ENCODE measurements around the gene PPP1R17. TPM values are rescaled to one million over a fixed set of nuclear protein-coding genes. Genes with fewer than 3 reads are reported as not detected.

Gene PPP1R17
- total RNA-seq, result not detected

DNA sequence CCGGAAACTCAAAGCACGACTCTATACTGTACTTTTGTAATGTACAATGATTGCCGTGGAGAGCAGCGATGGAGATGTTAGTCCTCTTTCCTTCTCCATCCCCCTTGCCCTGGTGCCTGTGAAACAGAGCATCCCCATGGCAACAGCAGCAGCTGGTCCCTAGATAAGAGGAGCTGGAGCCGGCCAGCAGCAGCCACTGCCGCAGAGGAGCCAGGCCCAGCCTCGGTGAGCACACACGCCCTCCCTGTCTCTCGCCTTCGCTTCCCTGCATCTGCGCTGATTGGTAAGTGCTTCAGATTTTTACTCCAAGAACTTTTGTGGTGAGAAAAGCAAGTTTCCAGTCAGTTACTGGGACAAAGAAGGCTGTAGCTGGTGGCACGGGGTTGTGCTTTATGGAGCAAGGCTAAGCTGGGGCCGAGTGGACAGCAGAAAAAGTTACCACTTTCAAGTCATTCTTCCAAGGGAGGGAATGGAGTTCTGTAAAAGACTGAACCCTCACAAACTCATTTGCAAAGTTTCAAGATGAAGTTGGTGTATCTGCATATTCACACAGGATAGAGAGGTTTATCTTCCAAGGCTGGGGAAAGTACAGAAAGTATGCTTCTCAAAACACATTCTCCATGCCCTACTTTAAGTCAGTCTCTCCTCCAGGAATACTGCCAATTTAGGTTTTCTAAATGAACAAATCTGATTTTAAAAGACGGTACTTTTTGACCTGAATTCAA lies at the start of gene PPP1R17:
Gene PPP1R17 (plus strand): TSS at position 192 of the 725 bp plus-strand sequence. CDS start 5,227 bp downstream, outside the sequence.
- no peaks in the 10 kb centered on the region for H3K36me3 Mint-ChIP-seq
- H3K4me1 Mint-ChIP-seq, result no peaks in the 10 kb centered on the region
- ATAC-seq, result no peak
- H3K27me3 Mint-ChIP-seq, result no peaks in the 10 kb centered on the region
- no peak within 1 kb of the TSS for H3K27ac Mint-ChIP-seq
- H3K9me3 Mint-ChIP-seq (ENCODE audit: low read depth), result no peaks in the 10 kb centered on the region
- DNase-seq, result no peak
- no peak within 1 kb of the TSS for H3K4me3 Mint-ChIP-seq
- CTCF ChIA-PET, result interaction anchor here (1.0 kb wide), 1 partner anchor 10 kb away, joined by 3 read pairs; no protein-coding TSS in a partner anchor

DNA sequence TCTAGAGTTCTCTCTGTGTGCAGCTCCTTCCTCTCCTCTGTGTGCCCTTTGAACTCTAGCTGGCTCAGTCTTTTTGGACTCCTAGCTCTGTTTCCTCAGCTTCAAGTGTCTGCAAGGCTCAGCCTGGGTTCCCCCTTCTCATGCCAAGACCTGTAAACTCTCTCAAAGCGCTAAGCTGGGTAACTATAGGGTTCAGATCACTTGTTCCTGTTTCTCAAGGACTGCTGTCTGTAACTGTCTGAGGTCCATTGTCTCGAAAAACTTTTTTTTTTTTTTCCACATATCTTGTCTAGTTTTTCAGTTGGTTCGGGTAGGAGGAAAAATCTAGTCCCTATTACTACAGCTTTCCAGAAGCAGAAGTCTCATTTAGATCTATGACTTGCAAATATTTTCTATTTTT lies 46.6 kb upstream of the PPP1R17 start:
- Mint-ChIP-seq H3K9me3 (ENCODE audit: low read depth) (no peaks in the 10 kb centered on the region), H3K36me3 (no peaks in the 10 kb centered on the region), H3K4me3 (no peak overlapping the region), H3K27ac (no peak overlapping the region), H3K27me3 (no peaks in the 10 kb centered on the region), H3K4me1 (no peaks in the 10 kb centered on the region)
- no peak for DNase-seq
- no peak for ATAC-seq
- CTCF ChIA-PET, result no interaction called here

DNA sequence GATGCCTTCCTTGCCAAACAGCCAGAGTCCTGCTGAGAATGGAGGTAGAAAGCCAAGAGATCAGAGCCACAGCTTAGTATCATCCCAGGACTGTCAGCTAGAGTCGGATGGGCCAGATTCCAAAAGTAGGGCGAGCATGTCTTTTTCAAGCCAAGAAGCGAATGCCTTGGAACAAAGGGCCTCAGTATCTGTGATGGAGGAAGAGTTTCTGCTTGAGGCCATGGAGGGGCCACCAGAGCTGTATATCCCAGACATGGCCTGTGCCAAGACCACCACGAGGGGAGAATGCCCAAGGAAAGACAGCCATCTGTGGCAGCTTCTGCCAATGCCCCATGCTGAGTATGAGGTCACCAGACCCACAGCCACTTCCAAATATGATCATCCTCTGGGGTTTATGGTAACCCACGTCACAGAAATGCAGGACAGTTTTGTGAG lies 44.3 kb upstream of the PPP1R17 start:
- Mint-ChIP-seq H3K4me1 (no peaks in the 10 kb centered on the region), H3K4me3 (no peak overlapping the region), H3K36me3 (no peaks in the 10 kb centered on the region), H3K9me3 (ENCODE audit: low read depth) (peaks cover 2% of the 10 kb centered on the region), H3K27ac (no peak overlapping the region), H3K27me3 (no peaks in the 10 kb centered on the region)
- DNase-seq (no peak), ATAC-seq (no peak)
- CTCF ChIA-PET, result no interaction called here

DNA sequence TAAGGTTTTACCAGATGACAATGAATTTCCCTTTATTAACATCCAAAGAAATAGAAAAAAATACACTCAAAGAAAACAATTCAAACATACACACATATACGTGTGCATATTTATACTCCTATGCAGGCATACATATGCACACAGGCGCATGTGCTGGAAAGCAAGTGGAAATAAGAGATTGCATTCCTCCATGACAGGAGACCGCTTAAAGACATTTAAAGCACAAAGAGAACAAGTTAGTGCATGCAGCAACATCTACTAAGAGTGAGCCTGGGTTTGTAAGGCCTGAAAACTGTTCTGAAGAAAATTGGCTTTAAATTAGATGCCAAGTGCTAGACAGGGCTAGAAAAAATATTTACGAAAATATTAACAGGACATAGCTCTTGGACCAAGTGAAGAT lies 40.1 kb upstream of the PPP1R17 start:
- Mint-ChIP-seq H3K36me3 (no peaks in the 10 kb centered on the region), H3K27me3 (no peaks in the 10 kb centered on the region), H3K9me3 (ENCODE audit: low read depth) (peaks cover 2% of the 10 kb centered on the region), H3K4me1 (no peaks in the 10 kb centered on the region), H3K27ac (no peak overlapping the region), H3K4me3 (no peak overlapping the region)
- ATAC-seq (no peak), DNase-seq (no peak)
- CTCF ChIA-PET, result no interaction called here

DNA sequence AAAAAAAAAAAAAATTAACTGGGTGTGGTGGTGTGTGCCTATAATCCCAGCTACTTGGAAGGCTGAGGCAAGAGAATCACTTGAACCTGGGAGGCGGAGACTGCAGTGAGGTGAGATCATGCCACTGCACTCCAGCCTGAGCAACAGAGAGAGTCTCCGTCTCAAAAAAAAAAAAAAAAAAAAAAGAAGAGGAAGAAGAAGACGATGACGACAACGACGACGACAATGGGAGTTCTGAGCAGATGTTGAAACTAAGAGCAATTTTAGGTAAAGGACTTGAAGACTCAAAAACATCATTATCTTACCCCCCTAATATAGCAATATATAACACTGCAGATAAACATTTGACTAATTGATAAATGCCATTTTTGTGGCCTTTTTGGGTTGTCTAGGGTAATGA lies 39.5 kb upstream of the PPP1R17 start:
- peaks cover 2% of the 10 kb centered on the region for H3K9me3 Mint-ChIP-seq (ENCODE audit: low read depth)
- H3K36me3 Mint-ChIP-seq, result no peaks in the 10 kb centered on the region
- H3K27ac Mint-ChIP-seq, result no peak overlapping the region
- no peaks in the 10 kb centered on the region for H3K27me3 Mint-ChIP-seq
- CTCF ChIA-PET, result no interaction called here
- no peaks in the 10 kb centered on the region for H3K4me1 Mint-ChIP-seq
- DNase-seq (no peak), ATAC-seq (no peak)
- no peak overlapping the region for H3K4me3 Mint-ChIP-seq

DNA sequence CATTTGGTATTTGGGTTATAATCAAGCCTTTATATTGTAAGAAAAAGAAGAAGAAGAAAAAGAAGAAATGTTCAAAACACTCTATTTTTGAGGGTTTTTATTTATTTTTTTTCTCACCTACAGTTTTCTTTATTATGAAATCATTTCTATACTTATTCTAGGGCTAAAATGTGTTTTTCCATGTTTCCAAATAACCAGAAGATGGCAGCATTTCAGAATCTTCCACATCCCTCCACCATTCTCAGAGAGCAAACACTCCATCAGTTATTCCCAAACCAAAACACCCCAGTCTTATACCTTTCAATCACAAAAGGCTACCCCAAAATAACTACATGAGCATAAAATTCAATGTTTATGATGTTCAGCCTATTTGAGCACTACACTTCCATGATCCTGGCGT lies 38.7 kb upstream of the PPP1R17 start:
- Mint-ChIP-seq H3K27ac (no peak overlapping the region), H3K4me1 (no peaks in the 10 kb centered on the region), H3K36me3 (no peaks in the 10 kb centered on the region), H3K4me3 (no peak overlapping the region), H3K9me3 (ENCODE audit: low read depth) (peaks cover 2% of the 10 kb centered on the region), H3K27me3 (no peaks in the 10 kb centered on the region)
- DNase-seq (no peak), ATAC-seq (no peak)
- CTCF ChIA-PET, result no interaction called here

DNA sequence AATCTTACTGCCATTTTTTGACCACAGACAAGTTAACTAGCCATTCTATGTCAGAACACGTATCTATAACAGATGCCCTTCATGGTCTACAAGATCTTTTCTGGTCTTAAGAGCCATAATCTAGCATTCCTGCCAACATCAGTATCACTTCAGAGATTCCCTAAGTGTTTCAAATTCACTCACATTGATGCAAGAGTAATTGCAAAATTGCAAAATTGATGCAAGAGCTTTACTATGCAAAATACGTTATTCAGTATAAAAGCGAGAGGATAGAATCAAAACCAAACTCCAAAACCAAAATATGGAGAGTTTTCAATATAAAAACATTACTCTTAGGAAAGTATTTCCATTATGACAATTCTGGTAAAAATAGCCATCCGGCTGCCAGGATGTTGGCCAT lies 38.1 kb upstream of the PPP1R17 start:
- Mint-ChIP-seq H3K36me3 (no peaks in the 10 kb centered on the region), H3K27ac (no peak overlapping the region), H3K9me3 (ENCODE audit: low read depth) (peaks cover 2% of the 10 kb centered on the region), H3K27me3 (no peaks in the 10 kb centered on the region), H3K4me1 (no peaks in the 10 kb centered on the region), H3K4me3 (no peak overlapping the region)
- no peak for DNase-seq
- ATAC-seq, result no peak
- CTCF ChIA-PET, result no interaction called here

DNA sequence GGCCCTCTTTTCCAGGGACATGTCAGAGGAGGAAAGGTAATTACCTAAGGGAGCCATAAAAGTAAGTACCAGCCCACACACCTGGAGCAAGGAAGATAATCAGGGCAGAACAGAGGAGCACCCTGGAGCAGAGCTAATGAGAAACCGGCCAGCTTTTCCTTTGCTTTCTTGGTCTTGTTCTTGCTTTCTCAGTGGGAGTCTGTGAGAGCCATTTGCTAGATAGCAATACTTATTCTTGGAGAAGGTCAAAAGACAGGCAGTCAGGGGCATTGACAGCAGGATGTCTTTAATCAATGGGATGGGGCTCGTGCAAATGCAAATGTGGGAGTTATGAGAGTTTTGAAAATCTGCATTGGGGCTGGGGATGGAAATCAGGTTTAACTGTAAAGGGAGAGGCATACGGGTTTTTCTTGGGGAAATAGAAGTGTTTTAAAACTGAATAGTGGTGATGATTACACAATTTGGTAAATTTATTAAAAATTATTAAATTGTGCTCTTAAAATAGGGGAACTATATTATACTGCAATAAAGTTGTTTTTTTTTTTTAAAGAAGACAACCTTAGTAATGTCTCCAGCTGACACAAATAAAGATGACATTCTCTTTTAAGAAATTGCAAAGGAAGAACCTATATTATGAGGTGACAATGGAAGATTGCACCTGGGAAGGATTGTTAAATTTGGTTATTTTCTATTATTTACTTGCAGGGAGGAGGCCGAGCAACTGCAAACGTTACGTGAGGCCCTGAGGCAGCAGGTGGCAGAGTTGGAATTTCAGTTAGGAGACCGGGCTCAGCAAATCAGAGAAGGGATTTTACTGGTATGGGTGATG lies 35.6 kb upstream of the PPP1R17 start:
- H3K36me3 Mint-ChIP-seq, result no peaks in the 10 kb centered on the region
- H3K9me3 Mint-ChIP-seq (ENCODE audit: low read depth), result peaks cover 2% of the 10 kb centered on the region
- DNase-seq, result no peak
- H3K4me3 Mint-ChIP-seq, result no peak overlapping the region
- no peak overlapping the region for H3K27ac Mint-ChIP-seq
- H3K4me1 Mint-ChIP-seq, result no peaks in the 10 kb centered on the region
- no peak for ATAC-seq
- CTCF ChIA-PET, result no interaction called here
- no peaks in the 10 kb centered on the region for H3K27me3 Mint-ChIP-seq

DNA sequence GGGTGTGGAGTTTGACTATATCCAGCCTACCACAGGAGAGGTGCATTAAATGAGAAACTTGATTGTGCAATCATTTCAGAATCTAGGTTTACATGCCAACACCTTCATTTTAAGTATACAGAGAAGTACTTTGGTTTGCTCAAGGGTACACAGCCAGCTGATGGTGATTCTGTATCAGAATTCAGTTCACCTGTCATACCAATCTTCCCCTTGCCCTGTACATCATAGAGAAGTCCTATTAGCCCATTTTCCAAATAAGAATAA lies 35.0 kb upstream of the PPP1R17 start:
- no peaks in the 10 kb centered on the region for H3K4me1 Mint-ChIP-seq
- ATAC-seq, result no peak
- CTCF ChIA-PET, result no interaction called here

DNA sequence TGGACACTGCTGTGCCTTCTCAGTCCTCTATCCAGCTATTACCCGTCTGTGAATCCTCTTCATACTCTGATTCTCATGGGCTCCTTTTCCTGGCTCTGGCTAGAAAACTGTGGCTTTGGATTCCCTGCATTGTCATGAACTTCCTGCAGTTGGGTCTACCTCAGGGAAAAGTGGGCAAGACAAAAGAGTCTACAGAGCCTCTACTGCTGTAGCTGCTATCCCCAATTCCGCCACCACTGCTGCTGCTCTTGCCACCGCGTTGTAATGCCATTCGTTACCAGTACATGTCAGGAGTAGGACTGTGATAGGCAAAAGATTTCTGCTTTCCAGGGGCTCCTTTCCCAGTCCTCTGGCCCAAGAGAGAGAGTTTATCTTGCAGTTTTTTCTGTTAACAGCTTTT lies 23.9 kb upstream of the PPP1R17 start:
- CTCF ChIA-PET, result no interaction called here
- no peaks in the 10 kb centered on the region for H3K4me1 Mint-ChIP-seq
- DNase-seq, result no peak
- no peaks in the 10 kb centered on the region for H3K36me3 Mint-ChIP-seq
- peaks cover 8% of the 10 kb centered on the region for H3K9me3 Mint-ChIP-seq (ENCODE audit: low read depth)
- no peak overlapping the region for H3K27ac Mint-ChIP-seq
- ATAC-seq, result no peak
- no peak overlapping the region for H3K4me3 Mint-ChIP-seq
- H3K27me3 Mint-ChIP-seq, result no peaks in the 10 kb centered on the region

More for the DNA sequence above, 35.0 kb upstream of the PPP1R17 start:
- Mint-ChIP-seq H3K4me3 (no peak overlapping the region), H3K36me3 (no peaks in the 10 kb centered on the region), H3K27ac (no peak overlapping the region), H3K27me3 (no peaks in the 10 kb centered on the region), H3K9me3 (ENCODE audit: low read depth) (no peaks in the 10 kb centered on the region)
- no peak for DNase-seq

DNA sequence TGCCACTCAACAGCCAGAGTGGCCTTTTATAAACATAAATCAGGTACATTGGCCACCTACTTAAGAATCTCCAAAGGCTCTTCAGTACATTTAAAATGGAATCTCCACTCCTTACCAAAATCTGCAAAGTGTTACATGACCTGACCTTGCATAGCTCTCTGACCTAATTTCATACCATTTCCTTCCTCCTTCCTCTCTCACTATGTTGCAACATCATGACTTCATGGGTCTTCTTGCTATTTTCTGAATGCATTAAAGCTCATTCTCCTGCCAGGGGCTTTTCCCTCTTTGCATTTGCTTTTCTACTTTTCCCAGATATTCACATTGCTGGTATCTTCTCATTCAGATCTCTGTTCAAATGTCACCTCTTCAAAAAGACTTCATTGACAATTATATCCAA lies 22.1 kb upstream of the PPP1R17 start:
- CTCF ChIA-PET, result no interaction called here
- Mint-ChIP-seq H3K36me3 (no peaks in the 10 kb centered on the region), H3K4me3 (no peak overlapping the region), H3K4me1 (no peaks in the 10 kb centered on the region), H3K9me3 (ENCODE audit: low read depth) (peaks cover 7% of the 10 kb centered on the region), H3K27me3 (no peaks in the 10 kb centered on the region), H3K27ac (no peak overlapping the region)
- DNase-seq (no peak), ATAC-seq (no peak)

DNA sequence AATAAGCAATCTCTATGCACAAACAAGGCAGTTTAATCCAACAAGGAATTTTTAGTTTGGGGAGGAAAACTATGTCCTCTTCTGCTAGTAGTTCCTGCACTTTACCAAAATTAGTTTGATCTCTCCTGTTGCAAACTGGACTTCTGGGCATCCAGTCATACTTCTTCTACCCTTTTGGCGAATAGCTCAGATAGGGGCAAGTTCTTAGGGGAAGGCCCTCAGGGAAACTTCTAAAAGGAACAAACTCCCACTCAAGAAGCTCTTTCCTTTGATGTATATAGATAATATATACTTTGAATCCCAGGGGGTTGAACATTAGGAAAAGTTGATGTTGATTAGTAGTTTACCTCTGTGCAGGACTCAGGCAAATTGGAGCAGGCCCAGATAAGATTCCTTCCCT lies 21.5 kb upstream of the PPP1R17 start:
- H3K9me3 Mint-ChIP-seq (ENCODE audit: low read depth), result peaks cover 6% of the 10 kb centered on the region
- H3K27me3 Mint-ChIP-seq, result no peaks in the 10 kb centered on the region
- DNase-seq, result no peak
- ATAC-seq, result no peak
- no peaks in the 10 kb centered on the region for H3K36me3 Mint-ChIP-seq
- CTCF ChIA-PET, result no interaction called here
- H3K27ac Mint-ChIP-seq, result no peak overlapping the region
- H3K4me3 Mint-ChIP-seq, result no peak overlapping the region
- H3K4me1 Mint-ChIP-seq, result no peaks in the 10 kb centered on the region

DNA sequence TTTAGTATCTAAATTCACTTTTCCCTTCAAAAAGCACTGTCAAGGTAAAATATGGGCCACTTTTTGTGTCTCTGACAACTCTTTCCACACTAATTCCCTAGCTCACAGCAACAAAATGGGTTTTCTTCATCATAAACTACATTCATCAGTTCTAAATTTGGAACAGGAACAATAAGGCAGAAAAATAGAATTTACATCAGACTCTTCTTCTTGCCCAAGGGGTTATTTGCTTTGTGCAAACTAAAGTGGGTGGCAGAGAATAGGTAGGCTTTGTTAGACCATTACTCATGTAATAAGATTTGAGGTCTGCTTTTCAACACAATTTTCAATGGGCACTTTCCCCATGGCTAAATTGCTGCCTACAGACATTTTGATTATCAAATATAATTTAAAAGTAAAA lies 17.6 kb upstream of the PPP1R17 start:
- H3K36me3 Mint-ChIP-seq, result no peaks in the 10 kb centered on the region
- H3K4me1 Mint-ChIP-seq, result no peaks in the 10 kb centered on the region
- no peaks in the 10 kb centered on the region for H3K9me3 Mint-ChIP-seq (ENCODE audit: low read depth)
- no peaks in the 10 kb centered on the region for H3K27me3 Mint-ChIP-seq
- ATAC-seq (no peak), DNase-seq (no peak)
- CTCF ChIA-PET, result no interaction called here
- no peak overlapping the region for H3K4me3 Mint-ChIP-seq
- no peak overlapping the region for H3K27ac Mint-ChIP-seq

DNA sequence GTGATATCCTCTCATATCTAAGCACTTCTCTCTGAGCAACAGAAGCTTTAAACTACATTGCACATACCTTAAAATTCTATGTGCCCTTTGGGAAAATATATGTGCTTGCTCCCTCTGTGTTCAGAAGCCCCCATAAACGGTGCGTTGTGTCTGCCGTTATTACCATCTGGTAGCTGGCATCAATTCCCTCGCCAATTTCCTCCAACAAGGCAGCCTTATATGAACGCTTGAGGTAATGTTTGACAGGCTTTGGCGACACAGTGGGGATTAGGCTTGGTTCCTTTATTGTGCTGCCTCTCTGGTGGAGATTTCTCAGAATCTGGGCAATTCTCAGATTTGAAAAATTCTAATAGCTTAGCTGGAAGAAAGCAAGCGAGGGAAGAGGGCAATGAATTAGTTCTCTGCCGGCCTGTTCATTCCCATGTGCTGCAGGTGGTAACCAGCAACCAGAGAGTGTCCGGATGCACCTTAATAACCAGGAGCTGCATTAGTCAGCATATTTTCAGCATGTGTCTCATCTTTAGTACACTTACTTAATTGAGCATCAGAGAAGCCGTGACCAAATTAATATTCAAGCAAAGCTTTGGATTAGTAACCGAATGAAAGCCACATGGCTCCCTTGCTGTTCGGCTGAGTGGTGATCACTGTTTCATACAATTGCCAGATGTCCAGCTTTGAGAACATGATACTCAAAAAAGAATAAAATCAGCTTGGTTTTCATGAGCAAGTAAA lies 7.3 kb upstream of the PPP1R17 start:
- DNase-seq, result no peak
- Mint-ChIP-seq H3K36me3 (no peaks in the 10 kb centered on the region), H3K4me1 (no peaks in the 10 kb centered on the region), H3K9me3 (ENCODE audit: low read depth) (peaks cover 2% of the 10 kb centered on the region), H3K27me3 (no peaks in the 10 kb centered on the region), H3K27ac (no peak overlapping the region), H3K4me3 (no peak overlapping the region)
- CTCF ChIA-PET, result no interaction called here
- no peak for ATAC-seq

All from activated CD8-positive, alpha-beta memory T cell treated with anti-CD3 and anti-CD28 coated beads, Interleukin-2, amount 10 ng/mL, durations not matched to agents 7 days and 5 days (primary cell).